IPS DF 6.9 (cell line): ENCODE data around the gene TF.

Experiments
- DNase-seq: peaks from one replicate; pipeline ENCODE4 v3.0.0-alpha.2; 2013; ENCODE audit warnings: low read depth, low spot score
- H3K27ac ChIP-seq: one replicate; pipeline ENCODE4 v1.5.1; 2013; ENCODE audit warnings: low read length, control low read depth
- H3K27me3 ChIP-seq: 2 replicates; pipeline ENCODE4 v1.6.1; 2013; ENCODE audit warnings: mild to moderate bottlenecking, low read length; ENCODE audit not compliant: control insufficient read depth, insufficient read depth
- H3K36me3 ChIP-seq: 2 replicates; pipeline ENCODE4 v1.6.1; 2013; ENCODE audit warnings: low read length; ENCODE audit not compliant: control insufficient read depth, insufficient read depth
- H3K4me1 ChIP-seq: 2 replicates; pipeline ENCODE4 v1.6.1; 2013; ENCODE audit warnings: low read length; ENCODE audit not compliant: control insufficient read depth, insufficient read depth
- H3K4me3 ChIP-seq: 2 replicates; pipeline ENCODE4 v1.5.1; 2013; ENCODE audit warnings: mild to moderate bottlenecking, low read length
- H3K9me3 ChIP-seq: 2 replicates; pipeline ENCODE4 v1.6.1; 2013; ENCODE audit warnings: low read length, inconsistent platforms; ENCODE audit not compliant: control insufficient read depth, insufficient read depth
- WGBS: extraction: QIAGEN DNeasy Blood & Tissue Kit; methylation state at CpG from one replicate; pipeline ENCODE4 v1.1.7; 2013; ENCODE audit warnings: mixed read lengths, missing lambda C conversion rate; ENCODE audit not compliant: insufficient read length, insufficient coverage; 5-methylcytosine and 5-hydroxymethylcytosine counted together

The TF gene

GRCh38 chr3:133835961-133836360 is 89.8 kb downstream of the TF start:
- Histone ChIP-seq H3K9me3 (no peaks in the 10 kb centered on the region), H3K4me1 (no peaks in the 10 kb centered on the region), H3K27me3 (no peaks in the 10 kb centered on the region), H3K36me3 (no peaks in the 10 kb centered on the region), H3K27ac (no peak overlapping the region), H3K4me3 (no peak overlapping the region)
- WGBS = no CpG with 5 or more reads among the region's 4 CpGs
- DNase-seq = no peak

GRCh38 chr3:133836497-133837158 is 90.4 kb downstream of the TF start:
- DNase-seq = no peak

DNA sequence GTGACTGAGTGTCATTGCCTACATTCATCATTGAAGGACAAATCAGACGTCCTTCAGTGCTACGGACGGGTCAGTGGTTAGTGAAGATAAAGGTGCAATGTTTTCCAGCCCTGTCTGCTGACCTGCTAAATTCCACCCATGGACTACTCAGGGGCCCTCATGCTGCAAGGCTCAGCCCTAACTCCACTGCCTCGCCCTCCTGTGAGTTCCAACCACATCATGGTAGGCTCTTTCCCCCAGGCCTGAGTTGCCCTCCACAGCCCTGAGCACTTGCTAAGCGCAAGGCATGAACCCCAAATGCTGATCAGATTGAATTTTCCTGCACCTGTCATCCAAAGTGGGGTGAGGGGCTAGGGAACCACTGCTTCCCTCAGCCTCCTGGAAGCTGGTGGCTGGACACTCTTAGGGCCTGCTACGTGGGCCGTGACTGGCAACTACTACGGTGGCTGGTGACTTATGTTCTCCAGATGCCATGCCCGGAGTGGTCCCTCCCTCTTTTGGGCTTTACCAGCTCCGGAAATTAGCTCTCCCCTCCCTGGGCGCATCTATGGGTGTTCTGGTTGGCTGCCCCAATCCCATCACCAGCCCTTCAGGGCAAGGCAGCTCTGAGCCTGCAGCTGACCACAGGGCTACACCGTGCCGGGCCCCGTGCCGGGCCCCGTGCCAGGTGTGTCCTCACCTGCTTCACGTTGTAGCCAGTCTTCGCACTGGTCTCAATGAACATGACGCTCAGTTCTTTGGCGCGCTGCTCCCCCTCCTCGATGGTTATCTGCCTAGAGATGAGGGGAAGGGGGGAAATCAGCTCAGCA is 91.5 kb downstream of the TF start:
- H3K27ac ChIP-seq = no peak overlapping the region
- no CpG with 5 or more reads among the region's 22 CpGs for WGBS
- DNase-seq = no peak

More at GRCh38 chr3:133836497-133837158, 90.4 kb downstream of the TF start:
- no peaks in the 10 kb centered on the region for H3K9me3 ChIP-seq
- H3K27me3 ChIP-seq = no peaks in the 10 kb centered on the region
- H3K36me3 ChIP-seq = no peaks in the 10 kb centered on the region
- no peak overlapping the region for H3K27ac ChIP-seq
- WGBS = no CpG with 5 or more reads among the region's 6 CpGs
- H3K4me1 ChIP-seq = no peaks in the 10 kb centered on the region
- no peak overlapping the region for H3K4me3 ChIP-seq

GRCh38 chr3:133838296-133838789 is 92.2 kb downstream of the TF start:
- Histone ChIP-seq H3K4me1 (no peaks in the 10 kb centered on the region), H3K27ac (no peak overlapping the region), H3K9me3 (no peaks in the 10 kb centered on the region), H3K4me3 (no peak overlapping the region), H3K36me3 (no peaks in the 10 kb centered on the region), H3K27me3 (no peaks in the 10 kb centered on the region)
- DNase-seq = no peak
- no CpG with 5 or more reads among the region's 4 CpGs for WGBS

More for the DNA sequence above, 91.5 kb downstream of the TF start:
- Histone ChIP-seq H3K4me1 (no peaks in the 10 kb centered on the region), H3K27me3 (no peaks in the 10 kb centered on the region), H3K4me3 (no peak overlapping the region), H3K36me3 (no peaks in the 10 kb centered on the region), H3K9me3 (no peaks in the 10 kb centered on the region)

DNA sequence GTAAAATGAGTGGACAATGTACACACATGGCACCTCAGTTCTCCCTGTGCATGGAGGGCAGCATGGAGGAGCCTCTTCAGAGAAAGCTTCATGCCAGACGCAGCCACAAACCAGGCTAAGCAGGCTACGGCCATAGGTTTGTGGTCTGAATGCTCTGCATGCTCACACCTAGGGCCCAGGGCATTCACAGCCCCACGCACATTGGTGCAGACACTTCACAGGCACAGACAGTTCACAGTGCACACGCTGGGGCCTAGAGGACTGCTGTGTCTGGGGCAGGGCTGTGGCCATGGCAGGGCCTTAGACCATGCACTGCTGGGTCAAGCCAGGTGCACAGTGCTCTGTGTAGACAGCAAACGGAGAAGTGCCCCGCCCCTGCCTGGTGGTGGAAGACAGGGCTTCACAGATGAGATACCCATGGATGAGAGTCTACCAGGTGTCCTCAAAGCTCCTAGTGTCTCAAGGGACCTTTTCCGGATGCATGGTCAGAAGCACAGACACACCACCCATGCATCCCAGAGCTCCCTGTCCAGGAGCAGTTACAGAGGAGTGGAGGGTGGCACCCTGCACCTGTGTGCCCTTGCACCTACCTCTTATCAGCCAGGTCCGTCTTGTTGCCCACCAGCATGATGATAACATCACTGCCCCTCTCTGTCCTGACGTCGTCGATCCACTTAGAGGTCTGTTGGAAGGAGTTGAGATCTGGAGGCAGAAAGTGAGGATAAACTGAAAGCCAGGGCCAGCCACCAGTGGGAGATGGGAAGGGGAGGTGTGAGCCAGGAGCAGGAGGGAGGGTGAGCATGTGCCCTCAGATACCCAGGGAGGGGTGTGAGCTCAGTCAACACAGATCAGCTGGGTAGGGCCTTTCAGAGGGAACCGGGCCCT is 93.0 kb downstream of the TF start:
- no peak overlapping the region for H3K4me3 ChIP-seq
- H3K36me3 ChIP-seq = no peaks in the 10 kb centered on the region
- no peaks in the 10 kb centered on the region for H3K4me1 ChIP-seq
- DNase-seq = no peak
- H3K27me3 ChIP-seq = no peaks in the 10 kb centered on the region
- no peak overlapping the region for H3K27ac ChIP-seq
- no peaks in the 10 kb centered on the region for H3K9me3 ChIP-seq
- WGBS = no CpG with 5 or more reads among the region's 12 CpGs

GRCh38 chr3:133840055-133840737 is 94.0 kb downstream of the TF start:
- DNase-seq = no peak
- Histone ChIP-seq H3K27ac (no peak overlapping the region), H3K27me3 (no peaks in the 10 kb centered on the region), H3K4me1 (no peaks in the 10 kb centered on the region), H3K4me3 (no peak overlapping the region), H3K36me3 (no peaks in the 10 kb centered on the region), H3K9me3 (no peaks in the 10 kb centered on the region)
- WGBS = no CpG with 5 or more reads among the region's 9 CpGs

- DNase-seq = no peak
- H3K4me1 ChIP-seq = no peaks in the 10 kb centered on the region
- no peak overlapping the region for H3K27ac ChIP-seq
- no peaks in the 10 kb centered on the region for H3K9me3 ChIP-seq
- H3K36me3 ChIP-seq = no peaks in the 10 kb centered on the region
- H3K27me3 ChIP-seq = no peaks in the 10 kb centered on the region
- no CpG with 5 or more reads among the region's 6 CpGs for WGBS
- no peak overlapping the region for H3K4me3 ChIP-seq
These were observed 94.6 kb downstream of the TF start for GRCh38 chr3:133840767-133841166.

GRCh38 chr3:133841196-133841595 is 95.0 kb downstream of the TF start:
- H3K27ac ChIP-seq = no peak overlapping the region
- no peaks in the 10 kb centered on the region for H3K36me3 ChIP-seq
- DNase-seq = no peak
- no peak overlapping the region for H3K4me3 ChIP-seq
- H3K9me3 ChIP-seq = no peaks in the 10 kb centered on the region
- WGBS = no CpG with 5 or more reads among the region's 8 CpGs
- H3K4me1 ChIP-seq = no peaks in the 10 kb centered on the region
- H3K27me3 ChIP-seq = no peaks in the 10 kb centered on the region

GRCh38 chr3:133842158-133842557 is 96.0 kb downstream of the TF start:
- no peak for DNase-seq
- no peaks in the 10 kb centered on the region for H3K9me3 ChIP-seq
- no peaks in the 10 kb centered on the region for H3K27me3 ChIP-seq
- no peak overlapping the region for H3K4me3 ChIP-seq
- WGBS = no CpG with 5 or more reads among the region's 4 CpGs
- no peak overlapping the region for H3K27ac ChIP-seq
- no peaks in the 10 kb centered on the region for H3K4me1 ChIP-seq
- no peaks in the 10 kb centered on the region for H3K36me3 ChIP-seq

- Histone ChIP-seq H3K4me3 (no peak overlapping the region), H3K27ac (no peak overlapping the region), H3K9me3 (no peaks in the 10 kb centered on the region), H3K4me1 (no peaks in the 10 kb centered on the region), H3K27me3 (no peaks in the 10 kb centered on the region), H3K36me3 (no peaks in the 10 kb centered on the region)
- no peak for DNase-seq
- WGBS = no CpG with 5 or more reads among the region's 7 CpGs
These were observed 97.4 kb downstream of the TF start for GRCh38 chr3:133843634-133844033.
